ENCODE data around the gene MSI2.

DNA sequence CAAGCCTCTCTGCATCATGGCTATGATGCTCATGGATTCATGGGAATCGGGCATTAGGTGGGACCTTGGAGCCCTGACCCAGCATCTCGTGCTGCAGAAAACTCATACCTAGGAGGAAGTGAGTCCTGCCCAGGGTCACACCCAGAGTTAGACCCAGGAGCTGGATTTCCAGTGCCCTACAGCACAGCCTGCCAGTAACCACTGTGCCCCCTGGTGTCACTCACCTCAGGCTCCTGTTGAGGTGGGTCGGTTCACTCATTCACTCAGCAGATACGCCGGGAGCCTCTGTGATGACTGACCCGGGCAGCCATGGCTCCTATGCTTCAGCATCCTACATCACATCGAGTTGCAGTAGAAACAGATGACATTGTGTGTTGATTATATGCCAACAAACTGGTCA lies 143.4 kb downstream of the MSI2 start:
- TF ChIP-seq, protein P1, sequence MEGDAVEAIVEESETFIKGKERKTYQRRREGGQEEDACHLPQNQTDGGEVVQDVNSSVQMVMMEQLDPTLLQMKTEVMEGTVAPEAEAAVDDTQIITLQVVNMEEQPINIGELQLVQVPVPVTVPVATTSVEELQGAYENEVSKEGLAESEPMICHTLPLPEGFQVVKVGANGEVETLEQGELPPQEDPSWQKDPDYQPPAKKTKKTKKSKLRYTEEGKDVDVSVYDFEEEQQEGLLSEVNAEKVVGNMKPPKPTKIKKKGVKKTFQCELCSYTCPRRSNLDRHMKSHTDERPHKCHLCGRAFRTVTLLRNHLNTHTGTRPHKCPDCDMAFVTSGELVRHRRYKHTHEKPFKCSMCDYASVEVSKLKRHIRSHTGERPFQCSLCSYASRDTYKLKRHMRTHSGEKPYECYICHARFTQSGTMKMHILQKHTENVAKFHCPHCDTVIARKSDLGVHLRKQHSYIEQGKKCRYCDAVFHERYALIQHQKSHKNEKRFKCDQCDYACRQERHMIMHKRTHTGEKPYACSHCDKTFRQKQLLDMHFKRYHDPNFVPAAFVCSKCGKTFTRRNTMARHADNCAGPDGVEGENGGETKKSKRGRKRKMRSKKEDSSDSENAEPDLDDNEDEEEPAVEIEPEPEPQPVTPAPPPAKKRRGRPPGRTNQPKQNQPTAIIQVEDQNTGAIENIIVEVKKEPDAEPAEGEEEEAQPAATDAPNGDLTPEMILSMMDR (IDR thresholded peaks at IDR 0.05; ENCODE audit: low read length) = peak; percentile 51
- TF ChIP-seq EZH2 (IDR thresholded peaks at IDR 0.05; ENCODE audit: borderline replicate concordance, low read length) = no peak
